Measurements from ENCODE around the gene TSC22D4.

The TSC22D4 gene

DNA sequence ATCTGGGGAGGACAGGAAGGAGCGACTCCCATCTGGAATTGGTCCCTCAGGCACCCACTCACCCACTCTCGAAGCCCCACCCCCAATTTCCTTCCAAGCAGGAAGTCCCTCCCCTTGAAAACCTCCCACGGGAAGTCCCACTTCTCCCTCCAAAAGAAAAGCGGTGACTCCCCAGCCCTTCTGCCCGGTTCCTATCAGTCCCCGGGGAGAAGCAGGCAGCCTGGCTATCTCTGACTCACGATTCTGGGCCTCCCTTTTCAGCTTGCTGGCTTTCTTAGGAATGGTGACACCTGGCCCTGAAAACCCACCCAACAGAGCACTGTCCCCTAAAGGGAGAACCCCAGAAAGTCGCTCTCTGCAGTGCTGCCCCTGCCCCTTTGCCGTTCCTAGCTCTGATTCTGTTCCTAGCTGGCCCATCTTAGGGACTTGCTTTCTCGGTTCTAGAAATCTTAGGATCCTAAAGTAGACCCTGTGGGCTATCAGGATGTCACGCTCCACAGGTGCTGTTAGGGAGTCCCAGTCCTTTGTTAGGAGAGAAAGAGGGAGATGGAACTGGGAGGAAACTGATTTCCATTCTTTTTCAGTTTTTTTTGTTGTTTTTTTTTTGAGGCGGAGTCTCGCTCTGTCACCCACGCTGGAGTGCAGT is 6.0 kb downstream of the TSC22D4 start:
- DNase-seq: peak; percentile 38 to 74
- TF ChIP-seq, protein P1, sequence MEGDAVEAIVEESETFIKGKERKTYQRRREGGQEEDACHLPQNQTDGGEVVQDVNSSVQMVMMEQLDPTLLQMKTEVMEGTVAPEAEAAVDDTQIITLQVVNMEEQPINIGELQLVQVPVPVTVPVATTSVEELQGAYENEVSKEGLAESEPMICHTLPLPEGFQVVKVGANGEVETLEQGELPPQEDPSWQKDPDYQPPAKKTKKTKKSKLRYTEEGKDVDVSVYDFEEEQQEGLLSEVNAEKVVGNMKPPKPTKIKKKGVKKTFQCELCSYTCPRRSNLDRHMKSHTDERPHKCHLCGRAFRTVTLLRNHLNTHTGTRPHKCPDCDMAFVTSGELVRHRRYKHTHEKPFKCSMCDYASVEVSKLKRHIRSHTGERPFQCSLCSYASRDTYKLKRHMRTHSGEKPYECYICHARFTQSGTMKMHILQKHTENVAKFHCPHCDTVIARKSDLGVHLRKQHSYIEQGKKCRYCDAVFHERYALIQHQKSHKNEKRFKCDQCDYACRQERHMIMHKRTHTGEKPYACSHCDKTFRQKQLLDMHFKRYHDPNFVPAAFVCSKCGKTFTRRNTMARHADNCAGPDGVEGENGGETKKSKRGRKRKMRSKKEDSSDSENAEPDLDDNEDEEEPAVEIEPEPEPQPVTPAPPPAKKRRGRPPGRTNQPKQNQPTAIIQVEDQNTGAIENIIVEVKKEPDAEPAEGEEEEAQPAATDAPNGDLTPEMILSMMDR (IDR thresholded peaks at IDR 0.05): no peak
- Histone ChIP-seq H3K4me3 (no peak overlapping the region), H3K36me3 (peaks cover 4 to 77% (median 16%) of the 10 kb centered on the region in 3 donors), H3K27ac (peak overlapping the region; percentile 59 to 65), H3K9me3 (no peaks in the 10 kb centered on the region), H3K27me3 (no peaks in the 10 kb centered on the region), H3K4me1 (peaks cover 0 to 64% (median 47%) of the 10 kb centered on the region in 4 donors)
- intact Hi-C loops (cut with DNase I; ENCODE audit: low total_unique reads): loop anchor here (10.0 kb wide), 1 partner anchor 202 kb away; the partner anchor contains the start of gene GNB2

DNA sequence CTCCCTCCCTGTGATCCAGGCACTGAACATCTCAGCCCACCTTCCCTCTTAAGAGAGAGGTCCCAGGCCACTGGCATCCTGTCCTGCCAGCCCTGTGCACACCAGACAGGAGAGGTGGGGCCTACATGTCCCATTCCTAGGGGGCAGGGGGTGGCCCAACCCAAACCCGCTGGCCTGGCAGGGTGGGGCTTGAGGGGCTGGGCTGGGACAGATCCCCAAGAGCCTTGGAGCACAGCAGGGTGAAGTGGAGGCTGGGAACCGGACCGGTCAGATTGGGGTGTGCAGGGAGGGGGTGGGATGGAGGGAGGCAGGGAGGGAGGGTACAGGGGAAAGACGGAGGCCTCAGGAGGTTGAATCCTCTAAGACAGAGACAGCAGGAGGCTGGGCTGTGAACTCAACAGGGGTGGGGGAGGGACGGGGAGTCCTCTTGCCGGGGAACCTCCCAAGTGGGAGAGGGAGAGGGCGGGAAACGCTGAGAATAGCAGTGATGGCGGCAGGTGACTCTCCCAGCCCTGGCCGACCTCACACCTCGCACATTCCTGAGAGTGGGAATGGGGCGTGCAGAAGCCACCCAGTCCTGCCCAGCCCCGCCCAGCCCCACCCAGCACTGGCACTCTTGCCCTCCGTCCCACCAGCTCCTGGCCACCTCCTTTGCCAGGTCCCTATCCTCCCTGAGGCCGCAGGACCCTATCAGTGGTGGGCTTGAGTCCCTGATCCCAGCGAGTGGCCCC is 6.7 kb downstream of the TSC22D4 start:
- no peaks in the 10 kb centered on the region for H3K27me3 ChIP-seq
- no peaks in the 10 kb centered on the region for H3K9me3 ChIP-seq
- no peak overlapping the region for H3K4me3 ChIP-seq
- H3K27ac ChIP-seq: peak overlapping the region; percentile 59 to 65
- no peak for DNase-seq
- TF ChIP-seq, protein P1 (IDR thresholded peaks at IDR 0.05): no peak
- H3K36me3 ChIP-seq: peaks cover 4 to 83% (median 20%) of the 10 kb centered on the region in 3 donors
- H3K4me1 ChIP-seq: peaks cover 0 to 64% (median 43%) of the 10 kb centered on the region in 4 donors
- intact Hi-C loops (cut with DNase I; ENCODE audit: low total_unique reads): loop anchor here (10.0 kb wide), 1 partner anchor 203 kb away; the partner anchor contains the start of gene GNB2

DNA sequence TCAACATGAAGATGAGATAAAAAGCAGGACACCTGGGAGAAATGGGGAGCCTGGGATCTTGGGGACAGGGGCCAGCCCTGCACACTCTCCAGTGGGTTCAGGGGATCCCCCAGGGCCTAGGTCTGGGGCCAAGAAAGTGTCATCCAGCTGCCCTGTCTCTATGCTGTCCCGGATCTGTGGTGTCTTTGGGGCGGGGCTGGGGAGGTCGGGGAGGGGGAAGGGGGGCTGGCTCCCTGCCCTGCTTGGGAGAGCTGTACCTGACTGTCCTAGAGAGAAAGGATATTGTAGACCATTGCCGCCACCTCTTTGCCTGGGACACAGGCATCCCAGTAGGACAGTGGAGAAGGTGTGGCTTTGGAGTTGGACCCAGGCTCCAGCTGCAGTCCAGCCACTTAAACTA is 8.0 kb downstream of the TSC22D4 start:
- Histone ChIP-seq H3K36me3 (peaks cover 4 to 85% (median 20%) of the 10 kb centered on the region in 3 donors), H3K27ac (no peak overlapping the region), H3K4me1 (peaks cover 0 to 64% (median 38%) of the 10 kb centered on the region in 4 donors), H3K27me3 (no peaks in the 10 kb centered on the region), H3K4me3 (no peak overlapping the region), H3K9me3 (no peaks in the 10 kb centered on the region)
- DNase-seq: no peak
- intact Hi-C loops (cut with DNase I; ENCODE audit: low total_unique reads): loop anchor here (10.0 kb wide), 1 partner anchor 204 kb away; the partner anchor contains the start of gene GNB2
- TF ChIP-seq, protein P1 (IDR thresholded peaks at IDR 0.05): no peak

DNA sequence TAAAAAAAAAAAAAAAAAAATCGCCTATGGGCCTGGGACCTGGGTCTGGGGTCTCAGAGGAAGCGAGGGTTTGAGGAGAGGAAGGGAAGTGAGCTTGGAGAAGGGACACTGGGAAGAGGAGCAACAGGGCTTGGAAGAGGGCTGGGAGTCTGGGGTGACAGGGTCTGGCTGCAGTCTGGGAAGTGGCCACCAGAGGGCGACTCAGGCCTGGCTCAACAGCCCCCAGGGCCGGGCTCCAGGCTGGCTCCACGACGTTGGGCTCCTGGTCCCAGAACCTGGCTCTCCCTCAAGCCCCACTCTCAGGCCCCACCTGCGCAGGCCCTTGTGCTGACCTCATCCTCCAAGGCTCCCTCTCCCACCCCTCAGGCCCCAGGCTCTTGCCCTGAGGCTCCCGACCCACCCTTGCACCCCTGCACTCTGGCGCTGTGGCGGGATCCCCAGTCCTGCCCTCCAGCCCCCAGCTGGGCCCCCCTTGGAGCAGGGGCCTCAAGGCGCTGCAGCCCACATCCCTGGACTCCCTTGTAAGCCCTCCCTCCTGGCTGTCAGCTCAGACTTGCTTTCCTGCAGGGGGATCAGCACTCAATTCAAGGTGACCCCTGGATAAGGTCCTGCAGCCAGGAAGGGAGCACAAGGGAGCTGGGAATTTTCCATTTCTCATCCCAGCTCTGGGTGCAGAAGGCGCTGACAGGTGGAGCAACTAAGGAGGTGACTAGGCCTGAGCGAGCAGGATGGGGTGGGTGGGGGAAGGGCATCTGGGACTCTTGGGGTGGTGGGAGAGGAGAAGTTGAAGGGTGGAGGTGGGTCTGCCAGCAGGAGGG is 9.6 kb downstream of the TSC22D4 start:
- no peaks in the 10 kb centered on the region for H3K27me3 ChIP-seq
- H3K36me3 ChIP-seq: peaks cover 4 to 71% (median 19%) of the 10 kb centered on the region in 3 donors
- H3K4me1 ChIP-seq: peaks cover 0 to 55% (median 36%) of the 10 kb centered on the region in 4 donors
- H3K27ac ChIP-seq: peak overlapping the region in 1 of 2 donors; percentile 38
- peak; percentile 82 to 89 for DNase-seq
- TF ChIP-seq, protein P1 (IDR thresholded peaks at IDR 0.05): peak; percentile 92 to 95
- H3K9me3 ChIP-seq: no peaks in the 10 kb centered on the region
- intact Hi-C loops (cut with DNase I; ENCODE audit: low total_unique reads): loop anchor here (5.0 to 10.0 kb wide), 4 partner anchors 88 to 395 kb away; partner anchors contain the start of genes EPO, GNB2 and TRIP6
- H3K4me3 ChIP-seq: no peak overlapping the region
